Measurements from ENCODE around the gene REG3G.
"Not testable (repeated sequence)": the region's sequence is repeated elsewhere in the genome, so short reads cannot be mapped to it uniquely, and the experiment has no call there.

The REG3G gene

DNA sequence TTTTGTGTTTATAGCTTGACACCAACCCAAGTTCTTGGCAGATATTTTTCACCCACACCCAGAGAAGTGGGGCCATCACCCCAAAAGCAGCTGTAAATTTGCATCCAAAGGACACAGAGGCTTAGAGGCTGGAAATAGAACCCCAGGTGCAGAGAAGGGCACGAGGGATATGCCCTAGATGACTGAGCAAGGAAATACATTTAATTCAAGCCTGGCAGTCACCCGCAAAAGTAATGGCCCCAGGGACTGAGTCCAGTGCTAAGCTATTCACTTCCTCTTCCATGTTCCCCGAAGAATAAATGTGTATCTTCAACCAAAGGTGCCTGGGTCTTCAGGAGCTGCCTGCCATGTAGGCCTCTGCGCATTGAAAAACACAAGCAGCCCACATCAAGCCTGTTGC lies 14.0 kb upstream of the REG3G start:
- Histone ChIP-seq H3K4me3 (ENCODE audit: low read depth in 1 of 2, low read length in 2 of 2) (no peak overlapping the region), H3K27me3 (ENCODE audit: control insufficient read depth in 1 of 2, insufficient read depth in 2 of 2, low read length in 2 of 2) (no peaks in the 10 kb centered on the region), H3K4me1 (ENCODE audit: control insufficient read depth in 1 of 2, insufficient read depth in 2 of 2, low read length in 2 of 2) (peaks cover 0 to 3% of the 10 kb centered on the region in 2 donors), H3K9me3 (ENCODE audit: control insufficient read depth in 1 of 2, low read length in 2 of 2) (no peaks in the 10 kb centered on the region), H3K36me3 (ENCODE audit: control insufficient read depth in 1 of 2, insufficient read depth in 2 of 2, low read length in 2 of 2) (no peaks in the 10 kb centered on the region), H3K27ac (ENCODE audit: low read depth, low read length) (no peak overlapping the region), H3K9ac (ENCODE audit: low read depth in 1 of 2, low read length in 2 of 2) (no peak overlapping the region)

DNA sequence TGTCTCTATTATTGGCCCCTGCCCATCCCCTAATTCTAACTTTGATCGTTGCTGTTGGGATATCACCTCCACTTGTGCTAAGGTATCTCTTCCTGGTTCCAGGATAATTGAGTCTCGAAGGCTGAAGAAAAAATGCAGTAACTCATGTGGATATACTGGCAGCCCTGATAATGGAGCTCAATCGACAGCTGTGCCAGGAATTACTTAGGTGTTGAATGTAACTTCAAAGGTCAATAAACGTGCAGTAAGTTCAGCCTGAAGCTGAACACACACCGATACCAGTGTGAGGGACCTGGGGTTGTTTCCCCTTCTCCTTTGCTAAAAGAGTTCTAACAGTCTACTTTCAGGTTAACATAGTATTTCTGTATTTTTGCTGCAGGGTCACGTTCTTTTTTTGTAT lies 11.9 kb upstream of the REG3G start:
- H3K27me3 ChIP-seq (ENCODE audit: control insufficient read depth in 1 of 2, insufficient read depth in 2 of 2, low read length in 2 of 2) = no peaks in the 10 kb centered on the region

DNA sequence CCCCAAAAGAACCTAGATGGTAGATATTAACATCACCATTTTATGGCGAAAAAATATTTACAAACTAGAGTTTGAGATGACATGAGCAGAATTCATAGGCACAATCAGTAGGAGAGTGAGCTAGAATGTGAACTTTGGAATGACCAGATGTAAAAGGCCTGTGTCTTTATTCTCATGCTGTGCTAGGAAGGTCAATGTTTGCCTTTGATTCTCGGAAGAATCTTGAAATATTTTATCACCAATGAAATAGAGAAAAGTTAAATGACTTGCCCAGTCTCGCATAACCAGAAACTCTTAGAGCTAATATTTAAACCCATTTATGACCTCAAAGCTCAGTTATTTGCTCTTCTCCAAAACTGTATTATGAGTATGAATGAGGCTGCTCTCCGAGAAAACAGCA lies 9.2 kb upstream of the REG3G start:
- Histone ChIP-seq H3K27me3 (ENCODE audit: control insufficient read depth in 1 of 2, insufficient read depth in 2 of 2, low read length in 2 of 2) (no peaks in the 10 kb centered on the region), H3K27ac (ENCODE audit: low read depth, low read length) (no peak overlapping the region), H3K4me1 (ENCODE audit: control insufficient read depth in 1 of 2, insufficient read depth in 2 of 2, low read length in 2 of 2) (peaks cover 0 to 3% of the 10 kb centered on the region in 2 donors), H3K9ac (ENCODE audit: low read depth in 1 of 2, low read length in 2 of 2) (no peak overlapping the region), H3K9me3 (ENCODE audit: control insufficient read depth in 1 of 2, low read length in 2 of 2) (no peaks in the 10 kb centered on the region), H3K36me3 (ENCODE audit: control insufficient read depth in 1 of 2, insufficient read depth in 2 of 2, low read length in 2 of 2) (no peaks in the 10 kb centered on the region), H3K4me3 (ENCODE audit: low read depth in 1 of 2, low read length in 2 of 2) (no peak overlapping the region)

More for the DNA sequence above, 11.9 kb upstream of the REG3G start:
- no peaks in the 10 kb centered on the region for H3K36me3 ChIP-seq (ENCODE audit: control insufficient read depth in 1 of 2, insufficient read depth in 2 of 2, low read length in 2 of 2)
- H3K9me3 ChIP-seq (ENCODE audit: control insufficient read depth in 1 of 2, low read length in 2 of 2) = no peaks in the 10 kb centered on the region
- H3K4me1 ChIP-seq (ENCODE audit: control insufficient read depth in 1 of 2, insufficient read depth in 2 of 2, low read length in 2 of 2) = peaks cover 0 to 3% of the 10 kb centered on the region in 2 donors
- no peak overlapping the region for H3K27ac ChIP-seq (ENCODE audit: low read depth, low read length)
- H3K9ac ChIP-seq (ENCODE audit: low read depth in 1 of 2, low read length in 2 of 2) = no peak overlapping the region
- no peak overlapping the region for H3K4me3 ChIP-seq (ENCODE audit: low read depth in 1 of 2, low read length in 2 of 2)

DNA sequence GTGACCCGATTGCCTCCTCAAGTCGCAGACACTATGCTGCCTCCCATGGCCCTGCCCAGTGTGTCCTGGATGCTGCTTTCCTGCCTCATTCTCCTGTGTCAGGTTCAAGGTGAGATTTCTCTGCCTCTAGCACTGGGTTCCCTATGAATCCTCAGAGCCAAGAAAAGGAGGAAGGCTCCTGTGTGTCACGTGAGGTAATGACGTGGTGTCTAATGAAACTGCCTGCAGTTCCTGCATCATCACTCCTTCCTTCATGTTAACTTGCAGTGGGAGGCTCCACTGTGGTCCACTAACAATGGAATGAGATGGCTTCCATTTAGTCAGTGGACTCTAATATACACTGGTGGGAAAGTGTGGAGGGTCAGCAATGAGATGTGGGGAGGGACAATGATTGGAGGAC lies 559 bp downstream of the REG3G start:
- Histone ChIP-seq H3K4me3 (ENCODE audit: low read depth in 1 of 2, low read length in 2 of 2) (no peak overlapping the region), H3K36me3 (ENCODE audit: control insufficient read depth in 1 of 2, insufficient read depth in 2 of 2, low read length in 2 of 2) (no peaks in the 10 kb centered on the region), H3K27ac (ENCODE audit: low read depth, low read length) (no peak overlapping the region)

DNA sequence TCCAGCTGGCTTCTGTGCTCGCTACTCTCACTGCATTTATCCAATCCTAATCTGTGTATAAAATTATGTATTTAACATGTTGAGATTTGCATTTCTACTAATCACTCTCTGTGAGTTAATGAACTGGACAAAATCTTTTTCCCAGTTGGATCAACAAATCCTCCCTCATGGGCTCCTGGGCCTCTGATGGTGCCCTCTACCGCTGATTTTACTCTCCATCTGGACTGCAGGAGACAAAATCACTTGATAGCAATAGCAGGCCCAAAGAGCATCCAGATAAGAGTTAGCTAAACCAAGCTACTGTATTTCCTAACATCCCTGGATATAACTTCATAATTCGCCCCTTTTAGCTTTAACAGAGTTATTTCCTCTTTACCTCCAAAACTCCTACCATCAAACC lies 14.4 kb downstream of the REG3G start:
- H3K4me1 ChIP-seq (ENCODE audit: control insufficient read depth in 1 of 2, insufficient read depth in 2 of 2, low read length in 2 of 2) = peaks cover 5% of the 10 kb centered on the region in 2 donors
- H3K9me3 ChIP-seq (ENCODE audit: control insufficient read depth in 1 of 2, low read length in 2 of 2) = no peaks in the 10 kb centered on the region
- no peaks in the 10 kb centered on the region for H3K36me3 ChIP-seq (ENCODE audit: control insufficient read depth in 1 of 2, insufficient read depth in 2 of 2, low read length in 2 of 2)
- no peak overlapping the region for H3K27ac ChIP-seq (ENCODE audit: low read depth, low read length)
- no peaks in the 10 kb centered on the region for H3K27me3 ChIP-seq (ENCODE audit: control insufficient read depth in 1 of 2, insufficient read depth in 2 of 2, low read length in 2 of 2)
- no peak overlapping the region for H3K9ac ChIP-seq (ENCODE audit: low read depth in 1 of 2, low read length in 2 of 2)
- no peak overlapping the region for H3K4me3 ChIP-seq (ENCODE audit: low read depth in 1 of 2, low read length in 2 of 2)

More for the DNA sequence above, 559 bp downstream of the REG3G start:
- Histone ChIP-seq H3K9me3 (ENCODE audit: control insufficient read depth in 1 of 2, low read length in 2 of 2) (no peaks in the 10 kb centered on the region), H3K9ac (ENCODE audit: low read depth in 1 of 2, low read length in 2 of 2) (no peak overlapping the region), H3K4me1 (ENCODE audit: control insufficient read depth in 1 of 2, insufficient read depth in 2 of 2, low read length in 2 of 2) (peaks cover 13 to 15% of the 10 kb centered on the region in 2 donors), H3K27me3 (ENCODE audit: control insufficient read depth in 1 of 2, insufficient read depth in 2 of 2, low read length in 2 of 2) (no peaks in the 10 kb centered on the region)

DNA sequence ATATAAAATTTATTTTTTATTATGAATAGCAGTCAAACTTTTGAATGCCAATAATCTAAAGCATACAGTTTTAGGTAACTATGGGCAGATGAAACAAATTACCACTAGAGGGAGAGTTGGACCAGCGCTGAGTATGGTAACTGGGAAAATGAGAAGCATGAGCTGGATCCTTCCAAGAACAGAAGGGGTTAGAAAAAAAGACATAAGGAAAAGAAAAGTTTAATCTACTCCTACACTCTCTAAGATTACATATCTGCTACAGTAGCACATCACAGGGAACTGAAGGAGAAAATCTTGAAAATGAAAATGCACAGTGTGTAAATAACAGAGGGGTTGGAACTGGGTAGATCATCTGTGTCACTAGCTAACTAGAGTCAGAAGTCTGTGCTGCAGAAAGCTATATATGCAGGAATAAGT lies 15.5 kb downstream of the REG3G start:
- no peak overlapping the region for H3K27ac ChIP-seq (ENCODE audit: low read depth, low read length)
- H3K4me3 ChIP-seq (ENCODE audit: low read depth in 1 of 2, low read length in 2 of 2) = no peak overlapping the region
- no peaks in the 10 kb centered on the region for H3K9me3 ChIP-seq (ENCODE audit: control insufficient read depth in 1 of 2, low read length in 2 of 2)
- no peaks in the 10 kb centered on the region for H3K27me3 ChIP-seq (ENCODE audit: control insufficient read depth in 1 of 2, insufficient read depth in 2 of 2, low read length in 2 of 2)
- no peaks in the 10 kb centered on the region for H3K36me3 ChIP-seq (ENCODE audit: control insufficient read depth in 1 of 2, insufficient read depth in 2 of 2, low read length in 2 of 2)
- H3K9ac ChIP-seq (ENCODE audit: low read depth in 1 of 2, low read length in 2 of 2) = no peak overlapping the region
- peaks cover 5% of the 10 kb centered on the region in 2 donors for H3K4me1 ChIP-seq (ENCODE audit: control insufficient read depth in 1 of 2, insufficient read depth in 2 of 2, low read length in 2 of 2)

DNA sequence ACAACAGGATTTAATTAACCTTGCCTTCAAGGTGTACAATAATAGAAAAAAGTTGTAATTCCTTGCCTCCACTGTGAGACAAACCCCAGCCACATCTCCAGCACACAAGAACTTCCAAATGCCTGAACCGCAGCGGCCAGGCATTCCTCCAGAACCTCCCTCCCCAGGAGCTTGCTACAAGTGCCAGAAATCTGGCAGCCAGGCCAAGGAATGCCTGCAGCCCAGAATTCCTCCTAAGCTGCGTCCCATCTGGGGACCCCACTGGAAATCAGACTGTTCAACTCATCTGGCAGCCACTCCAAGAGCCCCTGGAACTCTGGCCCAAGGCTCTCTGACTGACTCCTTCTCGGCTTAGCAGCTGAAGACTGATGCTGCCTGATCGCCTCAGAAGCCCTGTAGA lies 28.0 kb downstream of the REG3G start:
- not testable (repeated sequence) for H3K27ac ChIP-seq (ENCODE audit: low read depth, low read length); H3K27me3 ChIP-seq (ENCODE audit: control insufficient read depth in 1 of 2, insufficient read depth in 2 of 2, low read length in 2 of 2); H3K36me3 ChIP-seq (ENCODE audit: control insufficient read depth in 1 of 2, insufficient read depth in 2 of 2, low read length in 2 of 2); H3K4me1 ChIP-seq (ENCODE audit: control insufficient read depth in 1 of 2, insufficient read depth in 2 of 2, low read length in 2 of 2); H3K4me3 ChIP-seq (ENCODE audit: low read depth in 1 of 2, low read length in 2 of 2); H3K9me3 ChIP-seq (ENCODE audit: control insufficient read depth in 1 of 2, low read length in 2 of 2); H3K9ac ChIP-seq (ENCODE audit: low read depth in 1 of 2, low read length in 2 of 2)

DNA sequence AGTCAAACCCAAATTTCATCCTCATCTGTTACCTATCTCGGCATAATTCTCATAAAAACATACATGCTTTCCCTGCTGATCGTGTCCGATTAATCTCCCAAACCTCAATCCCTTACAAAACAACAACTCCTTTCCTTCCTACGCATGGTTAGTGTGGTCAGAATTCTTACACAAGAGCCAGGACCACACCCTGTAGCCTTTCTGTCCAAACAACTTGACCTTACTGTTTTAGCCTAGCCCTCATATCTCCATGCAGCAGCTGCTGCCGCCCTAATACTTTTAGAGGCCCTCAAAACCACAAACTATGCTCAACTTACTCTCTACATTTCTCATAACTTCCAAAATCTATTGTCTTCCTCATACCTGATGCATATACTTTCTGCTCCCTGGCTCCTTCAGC lies 29.3 kb downstream of the REG3G start:
- H3K36me3 ChIP-seq (ENCODE audit: control insufficient read depth in 1 of 2, insufficient read depth in 2 of 2, low read length in 2 of 2); H3K4me1 ChIP-seq (ENCODE audit: control insufficient read depth in 1 of 2, insufficient read depth in 2 of 2, low read length in 2 of 2); H3K27ac ChIP-seq (ENCODE audit: low read depth, low read length); H3K27me3 ChIP-seq (ENCODE audit: control insufficient read depth in 1 of 2, insufficient read depth in 2 of 2, low read length in 2 of 2); H3K9ac ChIP-seq (ENCODE audit: low read depth in 1 of 2, low read length in 2 of 2); H3K9me3 ChIP-seq (ENCODE audit: control insufficient read depth in 1 of 2, low read length in 2 of 2); H3K4me3 ChIP-seq (ENCODE audit: low read depth in 1 of 2, low read length in 2 of 2): not testable (repeated sequence)

DNA sequence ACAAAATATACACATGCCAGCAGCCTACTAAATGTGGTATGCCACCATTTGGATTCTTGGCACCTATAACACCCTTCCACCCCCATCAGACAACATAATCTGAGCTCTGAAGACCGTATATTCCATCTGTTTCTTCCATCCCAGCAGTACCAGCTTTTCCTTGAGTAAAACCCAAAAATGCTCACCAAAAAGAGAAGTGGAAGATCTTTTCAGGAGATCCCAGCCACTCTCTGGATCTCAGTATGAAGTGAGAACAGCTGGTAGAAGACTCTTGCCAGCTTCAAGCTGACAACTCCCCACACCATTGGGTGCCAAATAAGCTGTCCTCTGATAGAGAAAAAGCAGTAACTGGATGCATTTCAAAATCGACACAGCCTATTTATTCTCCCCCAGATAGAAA lies 39.7 kb downstream of the REG3G start:
- Histone ChIP-seq H3K9ac (ENCODE audit: low read depth in 1 of 2, low read length in 2 of 2) (no peak overlapping the region), H3K27me3 (ENCODE audit: control insufficient read depth in 1 of 2, insufficient read depth in 2 of 2, low read length in 2 of 2) (no peaks in the 10 kb centered on the region), H3K27ac (ENCODE audit: low read depth, low read length) (no peak overlapping the region), H3K4me1 (ENCODE audit: control insufficient read depth in 1 of 2, insufficient read depth in 2 of 2, low read length in 2 of 2) (peaks cover 4 to 11% of the 10 kb centered on the region in 2 donors), H3K36me3 (ENCODE audit: control insufficient read depth in 1 of 2, insufficient read depth in 2 of 2, low read length in 2 of 2) (no peaks in the 10 kb centered on the region), H3K9me3 (ENCODE audit: control insufficient read depth in 1 of 2, low read length in 2 of 2) (no peaks in the 10 kb centered on the region), H3K4me3 (ENCODE audit: low read depth in 1 of 2, low read length in 2 of 2) (no peak overlapping the region)

DNA sequence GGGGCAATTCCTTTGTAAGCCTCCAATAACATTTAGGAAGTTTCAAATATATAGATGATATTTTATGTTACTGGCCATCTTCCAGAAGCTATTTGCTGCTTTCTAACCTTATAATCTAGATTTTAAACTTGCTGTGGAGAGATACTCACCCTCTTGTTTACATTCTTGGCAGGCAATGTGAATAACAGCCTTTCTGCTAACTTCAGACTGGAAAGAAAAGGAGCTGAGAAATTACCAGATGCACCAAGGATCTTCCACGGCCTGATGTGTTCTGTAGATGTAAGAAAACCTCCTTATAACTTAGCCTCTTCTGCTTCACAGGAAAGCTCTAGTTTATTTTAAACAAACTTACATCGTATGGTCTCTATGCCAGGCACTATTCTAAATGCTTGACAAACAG lies 45.6 kb downstream of the REG3G start:
- H3K9ac ChIP-seq (ENCODE audit: low read depth in 1 of 2, low read length in 2 of 2) = no peak overlapping the region
- no peak overlapping the region for H3K4me3 ChIP-seq (ENCODE audit: low read depth in 1 of 2, low read length in 2 of 2)
- H3K9me3 ChIP-seq (ENCODE audit: control insufficient read depth in 1 of 2, low read length in 2 of 2) = no peaks in the 10 kb centered on the region
- H3K36me3 ChIP-seq (ENCODE audit: control insufficient read depth in 1 of 2, insufficient read depth in 2 of 2, low read length in 2 of 2) = no peaks in the 10 kb centered on the region
- H3K27me3 ChIP-seq (ENCODE audit: control insufficient read depth in 1 of 2, insufficient read depth in 2 of 2, low read length in 2 of 2) = no peaks in the 10 kb centered on the region
- H3K27ac ChIP-seq (ENCODE audit: low read depth, low read length) = no peak overlapping the region
- H3K4me1 ChIP-seq (ENCODE audit: control insufficient read depth in 1 of 2, insufficient read depth in 2 of 2, low read length in 2 of 2) = peaks cover 6 to 21% of the 10 kb centered on the region in 2 donors

Measured in duodenal mucosa (tissue), 2 donors.